Activated naive CD4-positive, alpha-beta T cell treated with Interleukin-2 at 50 U/mL for 16 hours (primary cell): ENCODE results near the gene PSMB4.
"Not testable (repeated sequence)": the region's sequence is repeated elsewhere in the genome, so short reads cannot be mapped to it uniquely, and the experiment has no call there.

Source experiments
- DNase-seq: peaks from one replicate; pipeline ENCODE4 v3.0.0-alpha.2; 2020

Gene PSMB4

DNA sequence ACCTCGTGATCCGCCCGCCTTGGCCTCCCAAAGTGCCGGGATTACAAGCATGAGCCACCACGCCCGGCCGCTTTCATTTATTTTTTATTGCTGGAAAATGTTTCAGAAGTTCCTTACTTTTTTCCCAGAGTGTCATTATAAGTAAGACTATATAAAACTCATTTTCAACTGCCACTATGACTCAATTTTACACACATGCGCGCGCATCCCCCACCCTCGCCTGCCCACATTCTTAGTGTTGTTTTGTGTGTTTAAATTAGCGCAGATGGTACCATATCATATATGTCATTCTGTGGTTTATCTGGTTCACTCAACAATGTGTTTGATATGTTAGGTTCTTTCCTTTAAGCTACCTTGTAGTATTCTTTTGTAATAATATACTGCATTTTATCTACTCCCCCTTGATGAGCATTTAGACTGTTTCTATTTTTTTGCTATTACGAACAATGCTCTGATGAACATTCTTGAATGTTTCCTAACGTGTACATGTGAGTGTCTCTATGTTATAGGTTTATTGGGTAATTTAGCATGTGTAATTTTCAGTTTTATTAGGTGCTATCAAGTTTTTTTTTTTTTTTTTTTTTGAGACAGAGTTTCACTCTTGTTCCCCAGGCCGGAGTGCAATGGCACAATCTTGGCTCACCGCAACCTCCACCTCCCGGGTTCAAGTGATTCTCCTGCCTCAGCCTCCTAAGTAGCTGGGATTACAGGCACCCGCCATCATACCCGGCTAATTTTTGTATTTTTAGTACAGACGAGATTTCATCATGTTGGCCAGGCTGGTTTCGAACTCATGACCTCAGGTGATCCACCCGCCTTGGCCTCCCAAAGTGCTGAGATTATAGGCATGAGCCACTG lies 8.9 kb upstream of the PSMB4 start:
- not testable (repeated sequence) for DNase-seq

DNA sequence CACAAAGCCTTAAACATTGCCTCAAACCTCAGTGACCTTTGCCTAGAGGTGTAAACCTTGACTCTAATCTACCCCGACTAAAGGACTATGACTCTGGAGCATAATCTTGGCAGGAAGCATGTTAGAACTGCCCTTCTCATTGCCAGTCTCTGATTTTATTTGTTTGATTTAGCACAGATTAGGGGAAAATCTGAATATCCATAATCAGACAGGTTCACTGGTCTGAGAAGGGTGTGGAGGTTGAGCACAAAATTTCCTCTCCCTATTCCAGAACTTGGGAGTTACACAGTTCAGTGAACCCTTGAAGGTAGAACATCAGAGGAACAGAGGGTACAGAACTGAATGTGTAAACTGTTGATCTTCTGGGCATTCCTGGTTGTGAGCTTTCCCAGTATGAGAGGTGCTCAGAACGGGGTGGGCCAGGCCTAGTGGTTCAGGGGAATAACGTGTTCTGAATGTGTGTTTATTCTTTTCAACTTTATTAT lies 8.3 kb upstream of the PSMB4 start:
- DNase-seq: no peak

- no peak for DNase-seq
These were observed 5.8 kb upstream of the PSMB4 start for GRCh38 chr1:151393583-151393982.

DNA sequence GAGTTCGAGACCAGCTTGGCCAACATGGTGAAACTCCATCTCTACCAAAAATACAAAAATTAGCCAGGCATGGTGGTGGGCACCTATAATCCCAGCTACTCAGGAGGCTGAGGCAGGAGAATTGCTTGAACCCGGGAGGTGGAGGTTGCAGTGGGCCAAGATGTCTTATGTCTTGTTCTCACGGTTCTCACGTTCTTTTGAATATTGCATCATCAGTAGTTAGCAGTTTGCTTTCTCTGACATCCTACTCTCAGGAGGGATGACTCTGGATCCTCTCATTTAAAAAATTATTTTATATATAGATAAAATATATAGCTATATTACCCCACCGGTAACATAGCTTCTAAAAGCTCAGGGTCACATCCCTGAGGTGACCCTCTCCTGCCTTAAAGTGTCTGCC lies 3.1 kb upstream of the PSMB4 start:
- not testable (repeated sequence) for DNase-seq

GRCh38 chr1:151401125-151401788 lies 1.9 kb downstream of the PSMB4 start:
- no peak for DNase-seq

DNA sequence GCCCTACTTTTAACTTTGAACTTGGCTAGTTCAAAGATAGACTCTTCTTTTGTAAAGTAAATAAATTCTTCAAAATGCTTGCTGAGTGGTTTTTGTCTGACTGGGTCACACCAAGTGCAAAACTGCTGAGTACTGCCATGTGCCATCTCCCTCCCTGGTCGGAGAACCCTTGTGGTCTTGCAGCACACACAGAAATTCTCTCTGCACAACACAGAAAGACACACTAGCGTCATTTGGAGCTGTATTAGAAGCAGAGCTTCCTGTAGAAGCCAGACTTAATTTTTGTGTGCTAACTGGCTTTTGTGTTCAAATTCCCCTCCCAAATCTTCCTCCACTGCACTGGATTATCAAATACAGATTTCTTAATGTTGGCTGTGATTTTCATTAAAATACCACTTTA lies 2.5 kb downstream of the PSMB4 start:
- DNase-seq: no peak

DNA sequence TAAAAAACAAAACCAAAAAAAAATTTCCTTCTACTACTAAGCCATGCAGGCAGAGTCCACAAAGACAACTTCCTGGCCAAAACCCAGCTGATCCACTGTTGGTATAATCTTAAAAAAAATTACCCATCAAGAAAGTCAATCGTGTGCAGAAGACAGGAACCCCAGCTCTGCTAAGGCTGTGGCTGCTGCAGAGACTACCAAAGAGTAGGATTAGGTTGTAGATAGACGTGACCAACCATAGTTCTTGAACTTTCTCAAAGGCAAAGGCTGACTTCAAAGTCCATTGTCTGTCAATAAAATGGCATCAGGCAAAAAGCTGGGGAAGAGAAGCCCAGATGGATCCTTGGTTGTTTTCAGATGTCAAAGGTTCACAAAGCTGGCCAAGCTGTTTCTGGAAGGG lies 3.4 kb downstream of the PSMB4 start:
- DNase-seq: no peak

GRCh38 chr1:151403612-151404011 lies 4.2 kb downstream of the PSMB4 start:
- DNase-seq: no peak

DNA sequence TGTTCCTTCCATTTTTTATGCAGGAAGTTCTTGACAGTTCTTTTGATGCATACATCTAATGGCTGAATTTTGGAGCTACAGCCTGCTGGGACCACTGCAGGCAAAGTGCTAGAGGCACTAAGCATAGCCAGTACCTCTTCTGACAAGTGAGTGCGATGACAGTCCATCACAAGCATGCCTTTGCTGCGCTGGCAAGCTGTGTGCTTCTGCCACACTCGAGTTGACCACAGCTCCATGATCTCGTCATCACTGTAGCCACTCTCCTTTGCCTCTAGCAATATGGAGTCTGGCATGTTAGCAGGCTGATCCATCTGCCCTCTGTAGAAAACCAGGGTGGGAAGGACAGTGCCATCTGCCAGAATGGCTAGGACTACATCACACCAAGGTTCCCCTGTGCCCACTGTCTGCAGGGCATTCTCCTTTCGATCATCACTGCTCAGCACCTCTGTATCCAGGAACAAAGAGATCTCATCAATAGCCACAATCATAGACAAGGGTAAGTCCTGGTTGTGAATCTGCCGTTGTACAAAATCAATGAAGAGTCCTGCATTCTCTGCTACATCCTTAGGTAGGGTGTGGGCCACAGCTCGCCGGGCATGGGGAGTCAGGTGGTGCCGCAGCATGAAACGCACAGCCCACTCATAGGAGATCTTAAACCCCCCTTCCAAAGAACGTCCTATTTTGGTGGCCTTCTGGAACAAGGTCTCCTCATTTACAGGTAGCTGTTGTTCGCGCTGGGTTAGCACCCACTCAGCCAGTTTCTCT lies 6.0 kb downstream of the PSMB4 start:
- no peak for DNase-seq

- no peak for DNase-seq
These were observed 6.8 kb downstream of the PSMB4 start for GRCh38 chr1:151406176-151406575.

DNA sequence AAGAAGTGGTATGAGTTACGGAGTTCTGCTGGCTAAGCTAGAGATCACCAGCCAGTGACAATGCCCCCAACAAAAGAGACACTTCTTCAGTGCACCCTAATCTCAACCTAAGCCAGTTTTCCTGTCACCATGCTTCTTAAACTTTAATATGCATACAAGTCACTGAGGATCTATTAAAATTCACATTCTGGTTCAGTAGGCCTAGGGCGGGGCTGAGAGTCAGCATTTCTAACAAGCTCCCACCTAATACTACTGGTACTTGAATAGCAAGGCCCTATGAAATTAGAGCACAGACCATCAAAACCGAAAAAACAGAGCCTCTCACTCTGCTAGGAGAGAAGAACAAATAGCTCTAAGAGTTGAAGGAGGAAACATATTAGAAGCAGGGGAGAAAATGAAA lies 7.9 kb downstream of the PSMB4 start:
- no peak for DNase-seq

GRCh38 chr1:151408891-151409290 lies 9.5 kb downstream of the PSMB4 start:
- no peak for DNase-seq

- no peak for DNase-seq
These were observed 12.5 kb downstream of the PSMB4 start for GRCh38 chr1:151411884-151412283.

DNA sequence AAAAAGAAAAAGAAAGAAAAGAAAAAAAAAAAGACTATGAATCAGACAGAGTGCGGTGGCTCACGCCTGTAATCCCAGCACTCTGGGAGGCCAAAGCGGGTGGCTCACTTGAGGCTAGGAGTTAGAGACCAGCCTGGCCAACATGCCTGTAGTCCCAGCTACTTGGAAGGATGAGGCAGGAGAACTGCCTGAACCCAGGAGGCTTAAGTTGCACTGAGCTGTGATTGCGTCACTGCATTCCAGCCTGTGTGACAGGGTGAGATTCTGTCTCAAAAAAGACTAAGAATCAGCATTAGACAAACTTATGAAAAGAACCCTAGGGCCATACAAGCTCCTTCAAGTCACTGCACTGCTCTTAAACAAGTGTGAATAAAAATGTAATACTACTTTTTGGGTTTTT lies 16.9 kb downstream of the PSMB4 start:
- no peak for DNase-seq

DNA sequence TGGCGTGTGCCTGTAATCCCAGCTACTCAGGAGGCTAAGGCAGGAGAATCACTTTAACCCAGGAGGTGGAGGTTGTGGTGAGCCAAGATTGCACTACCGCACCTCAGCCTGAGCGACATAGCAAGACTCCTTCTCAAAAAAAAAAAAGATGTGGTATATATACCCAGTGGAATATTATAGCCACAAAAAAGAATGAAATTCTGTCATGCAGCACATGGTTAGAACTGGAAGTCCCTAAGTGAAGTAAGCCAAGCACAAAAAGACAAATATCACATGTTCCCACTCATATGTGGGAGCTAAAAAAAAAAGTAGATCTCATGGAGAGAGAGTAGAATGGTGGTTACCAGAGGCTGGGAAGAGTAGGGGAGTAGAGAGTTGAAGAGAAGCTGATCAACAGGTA lies 18.7 kb downstream of the PSMB4 start:
- no peak for DNase-seq

- no peak for DNase-seq
These were observed 20.4 kb downstream of the PSMB4 start for GRCh38 chr1:151419819-151420218.

GRCh38 chr1:151425103-151425502 lies 25.7 kb downstream of the PSMB4 start:
- DNase-seq: no peak

GRCh38 chr1:151428068-151428467 lies 28.7 kb downstream of the PSMB4 start:
- no peak for DNase-seq

DNA sequence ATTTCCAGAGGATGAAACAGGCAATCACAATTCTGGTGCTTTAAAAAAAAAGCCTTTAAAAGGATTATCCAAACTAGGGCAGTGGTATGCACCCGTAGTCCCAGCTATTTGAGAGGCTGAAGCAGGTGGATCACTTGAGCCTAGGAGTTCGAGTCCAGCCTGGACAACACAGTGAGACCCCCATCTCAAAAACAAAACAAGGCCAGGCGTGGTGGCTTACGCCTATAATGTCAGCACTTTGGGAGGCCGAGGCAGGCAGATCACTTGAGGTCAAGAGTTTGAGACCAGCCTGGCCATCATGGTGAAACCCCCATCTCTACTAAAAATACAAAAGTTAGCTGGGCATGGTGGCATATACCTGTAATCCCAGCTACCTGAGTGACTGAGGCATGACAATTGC lies 34.5 kb downstream of the PSMB4 start:
- DNase-seq: not testable (repeated sequence)

DNA sequence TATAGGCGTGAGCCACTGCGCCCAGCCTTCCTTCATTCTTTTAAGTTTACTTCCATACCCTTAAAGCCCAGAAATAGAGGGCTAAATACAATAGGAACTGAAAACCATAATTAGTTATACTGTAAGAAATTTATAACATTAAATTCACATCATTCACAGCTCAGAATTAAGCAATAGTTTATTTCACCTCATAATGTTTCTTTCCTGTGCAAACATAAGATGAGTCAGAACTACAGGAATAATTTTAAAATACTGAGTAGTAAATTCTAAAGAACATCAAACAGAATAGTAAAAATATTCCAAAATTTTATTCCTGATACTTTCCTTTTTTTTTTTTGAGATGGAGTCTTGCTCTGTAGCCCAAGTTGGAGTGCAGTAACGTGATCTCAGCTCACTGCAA lies 35.8 kb downstream of the PSMB4 start:
- no peak for DNase-seq

GRCh38 chr1:151436985-151437384 lies 37.6 kb downstream of the PSMB4 start:
- no peak for DNase-seq

- DNase-seq: not testable (repeated sequence)
These were observed 38.0 kb downstream of the PSMB4 start for GRCh38 chr1:151437396-151437795.
